Measurements from ENCODE around the gene ZDHHC23.

ZDHHC23 gene

DNA sequence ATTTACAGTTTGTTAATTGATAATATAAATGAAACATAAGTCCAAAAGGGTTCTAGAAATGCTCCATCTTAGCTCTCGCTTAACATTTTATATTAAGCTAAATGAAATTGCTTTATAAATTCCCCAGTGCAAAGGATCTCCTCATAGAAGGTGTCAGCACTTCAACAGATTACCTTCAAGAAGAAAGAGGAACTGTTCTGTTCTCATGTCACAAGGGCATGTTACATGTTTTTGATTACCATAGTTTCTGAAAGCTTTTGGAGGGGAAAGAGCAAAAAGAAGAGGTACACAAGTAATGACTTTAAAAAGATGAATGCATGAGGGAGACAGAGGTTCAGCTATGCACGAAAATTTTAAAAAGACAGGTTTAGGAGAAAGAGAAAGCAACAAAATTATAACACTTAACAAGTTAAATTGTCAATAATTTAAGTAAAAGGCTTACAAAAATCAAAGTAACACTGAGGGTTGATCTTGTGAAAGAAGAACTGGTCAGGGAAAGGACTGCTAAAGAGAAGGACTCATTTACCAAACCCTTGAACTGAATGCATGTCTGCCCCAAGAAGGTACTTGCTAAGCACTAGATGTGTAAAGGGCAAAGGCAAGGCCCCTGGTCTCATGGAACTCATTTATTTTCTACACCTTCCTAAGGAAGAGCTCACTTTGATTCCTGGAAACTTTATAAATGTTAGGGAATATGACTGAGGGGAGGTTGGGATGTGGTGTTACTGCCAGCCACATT lies 63.4 kb downstream of the ZDHHC23 start:
- no peak for DNase-seq

Measured in eye (tissue), 1 donor.